Heart left ventricle (tissue), 13 donors: ENCODE data around the gene MARCHF2.

Experiments used
- POLR2A ChIP-seq, 2 donors: fragments of 450-650 bp; IDR thresholded peaks; one replicate each; pipeline ENCODE4 v1.6.1; 2017; ENCODE audit warnings: antibody characterized with exemption in 2 of 2, mild to moderate bottlenecking in 2 of 2, moderate library complexity in 2 of 2
- TF ChIP-seq, protein P1 (sequence below), 12 donors: fragments of 200-600 bp; sonication (generic) in 4 of 12; IDR thresholded peaks; one replicate each; pipeline versions ENCODE4 v1.5.0 to v1.8.0; 2018 to 2022; ENCODE audit warnings: antibody characterized with exemption in 12 of 12, mild to moderate bottlenecking in 5 of 12
- donor health status: ischemic (EF 13 %, LVEDD 7.1; RV severe dilation, severe dysfunction).
- donor health status: DM: no; HTN: yes; CAD: no.
- donor health status: DM: no; HTN: no; CAD: no.
- donor health status: ischemic (EF 25% LVEDD 6.9; RV normal size, moderate dysfunction).
- donor health status: ischemic (EF 25% LVEDD 5.7; RV mildly dilated, moderate dysfunction).
- donor health status: ischemic (EF 35%, LVEDD 5.7; RV mildly dilated, moderate dysfunction).
- donor health status: nonischemic (EF 11% LVEDD 7.7; RV severe dilation, severe dysfunction).
- donor health status: DM: yes; HTN: yes; CAD: no.
- donor health status: PGD.
- donor health status: ischemic (EF 29% LVEDD 5.4; RV normal size, mild dysfunction).
- donor health status: nonischemic (EF 23%, LVEDD 6.1; RV moderate dilation, normal function).

DNA sequence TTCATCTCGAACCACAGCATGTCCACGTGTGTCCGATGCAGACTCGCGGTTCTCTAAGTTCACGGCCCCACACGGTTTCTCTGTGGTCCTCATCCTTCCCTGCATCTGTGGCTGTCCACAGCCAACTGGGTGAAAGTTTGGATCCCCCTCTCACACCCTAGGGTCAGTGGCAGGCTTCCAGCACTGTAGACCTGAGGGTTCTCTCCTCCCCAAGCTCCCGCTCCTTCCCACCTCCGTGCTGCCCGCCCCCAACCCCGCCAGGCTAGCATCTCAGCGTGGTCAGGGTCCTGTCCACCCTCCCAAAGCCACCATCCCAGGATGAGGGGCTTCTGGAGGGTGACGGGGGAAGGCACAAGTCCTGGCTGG is 46.2 kb upstream of the MARCHF2 start:
- no peak for TF ChIP-seq POLR2A (IDR thresholded peaks at IDR 0.05)
- TF ChIP-seq, protein P1, sequence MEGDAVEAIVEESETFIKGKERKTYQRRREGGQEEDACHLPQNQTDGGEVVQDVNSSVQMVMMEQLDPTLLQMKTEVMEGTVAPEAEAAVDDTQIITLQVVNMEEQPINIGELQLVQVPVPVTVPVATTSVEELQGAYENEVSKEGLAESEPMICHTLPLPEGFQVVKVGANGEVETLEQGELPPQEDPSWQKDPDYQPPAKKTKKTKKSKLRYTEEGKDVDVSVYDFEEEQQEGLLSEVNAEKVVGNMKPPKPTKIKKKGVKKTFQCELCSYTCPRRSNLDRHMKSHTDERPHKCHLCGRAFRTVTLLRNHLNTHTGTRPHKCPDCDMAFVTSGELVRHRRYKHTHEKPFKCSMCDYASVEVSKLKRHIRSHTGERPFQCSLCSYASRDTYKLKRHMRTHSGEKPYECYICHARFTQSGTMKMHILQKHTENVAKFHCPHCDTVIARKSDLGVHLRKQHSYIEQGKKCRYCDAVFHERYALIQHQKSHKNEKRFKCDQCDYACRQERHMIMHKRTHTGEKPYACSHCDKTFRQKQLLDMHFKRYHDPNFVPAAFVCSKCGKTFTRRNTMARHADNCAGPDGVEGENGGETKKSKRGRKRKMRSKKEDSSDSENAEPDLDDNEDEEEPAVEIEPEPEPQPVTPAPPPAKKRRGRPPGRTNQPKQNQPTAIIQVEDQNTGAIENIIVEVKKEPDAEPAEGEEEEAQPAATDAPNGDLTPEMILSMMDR (IDR thresholded peaks at IDR 0.05), result no peak
